Subcutaneous abdominal adipose tissue (tissue), 5 donors: Measurements from ENCODE around the gene DIAPH3.

Experiments used
- H3K27ac ChIP-seq: one replicate; pipeline ENCODE4 v1.7.0; 2013; ENCODE audit warnings: low read depth, mild to moderate bottlenecking, inconsistent platforms, low read length, moderate library complexity
- H3K27me3 ChIP-seq, 5 donors: one replicate each; pipeline ENCODE4 v1.7.0; 2013; ENCODE audit warnings: low read length in 5 of 5, inconsistent platforms in 1 of 5; ENCODE audit not compliant: control insufficient read depth in 5 of 5, insufficient read depth in 4 of 5
- H3K36me3 ChIP-seq, 5 donors: one replicate each; pipeline ENCODE4 v1.7.0; 2013; ENCODE audit warnings: low read length in 5 of 5; ENCODE audit not compliant: control insufficient read depth in 5 of 5, insufficient read depth in 5 of 5
- H3K4me1 ChIP-seq, 5 donors: one replicate each; pipeline ENCODE4 v1.7.0; 2013; ENCODE audit warnings: low read length in 5 of 5, mild to moderate bottlenecking in 3 of 5, moderate library complexity in 1 of 5; ENCODE audit not compliant: control insufficient read depth in 5 of 5, insufficient read depth in 5 of 5
- H3K4me3 ChIP-seq, 5 donors: one replicate each; pipeline ENCODE4 v1.7.0; 2013; ENCODE audit warnings: low read length in 5 of 5, low read depth in 1 of 5
- H3K9ac ChIP-seq, 5 donors: one replicate each; pipeline ENCODE4 v1.7.0; 2013; ENCODE audit warnings: low read length in 5 of 5, mild to moderate bottlenecking in 4 of 5, moderate library complexity in 3 of 5
- H3K9me3 ChIP-seq, 5 donors: one replicate each; pipeline ENCODE4 v1.7.0; 2013; ENCODE audit warnings: low read length in 5 of 5; ENCODE audit not compliant: control insufficient read depth in 5 of 5
- donor health status: healthy.
- donor health status: healthy.
- donor health status: healthy.
- donor health status: healthy.
- donor health status: healthy.

The DIAPH3 gene

DNA sequence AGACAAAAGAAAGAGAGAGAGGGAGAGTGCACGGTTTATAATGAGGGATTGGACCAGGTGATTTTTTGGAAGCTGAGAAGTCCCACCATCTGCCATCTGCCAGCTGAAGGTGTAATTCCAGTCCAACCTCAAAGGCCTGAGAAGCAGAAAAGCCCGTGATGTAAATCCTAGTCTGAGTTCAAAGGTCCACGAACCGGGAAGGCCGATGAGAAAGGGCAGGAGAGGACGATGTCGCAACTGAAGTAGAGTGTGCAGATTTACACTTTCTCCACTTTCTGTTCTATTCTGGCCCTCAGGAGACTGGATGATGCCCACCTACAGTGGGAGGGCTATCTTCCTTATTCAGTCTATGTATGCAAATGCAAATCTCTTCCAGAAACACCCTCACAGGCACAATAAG lies 500.0 kb downstream of the DIAPH3 start:
- no peak overlapping the region for H3K4me3 ChIP-seq
- peaks cover 0 to 20% (median 8%) of the 10 kb centered on the region in 5 donors for H3K4me1 ChIP-seq
- no peaks in the 10 kb centered on the region for H3K27me3 ChIP-seq
- no peaks in the 10 kb centered on the region for H3K36me3 ChIP-seq
- no peaks in the 10 kb centered on the region for H3K9me3 ChIP-seq
- no peak overlapping the region for H3K27ac ChIP-seq
- H3K9ac ChIP-seq: no peak overlapping the region

DNA sequence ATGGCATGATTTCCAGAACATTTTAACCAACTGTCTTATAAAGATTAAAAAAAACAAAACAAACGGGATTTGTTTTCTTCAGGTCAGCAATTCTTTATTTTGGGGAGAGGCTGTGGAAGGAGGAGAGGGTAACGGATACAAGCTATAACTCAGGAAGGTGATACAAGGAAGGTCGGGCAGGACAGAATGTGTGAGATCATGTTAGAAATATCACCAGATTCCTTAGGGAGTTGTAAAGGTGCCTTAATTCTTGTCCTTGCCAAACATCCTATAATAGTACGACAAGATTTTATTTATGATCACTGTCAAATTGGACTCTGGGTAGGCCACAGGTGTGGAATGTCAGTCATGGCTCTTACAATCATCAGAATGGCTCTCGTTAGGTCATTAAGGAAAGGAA lies 503.1 kb downstream of the DIAPH3 start:
- H3K27ac ChIP-seq: no peak overlapping the region
- no peaks in the 10 kb centered on the region for H3K27me3 ChIP-seq
- H3K4me3 ChIP-seq: no peak overlapping the region
- H3K36me3 ChIP-seq: no peaks in the 10 kb centered on the region
- no peaks in the 10 kb centered on the region for H3K9me3 ChIP-seq
- H3K4me1 ChIP-seq: peaks cover 0 to 13% (median under 1%) of the 10 kb centered on the region in 5 donors
- H3K9ac ChIP-seq: no peak overlapping the region

DNA sequence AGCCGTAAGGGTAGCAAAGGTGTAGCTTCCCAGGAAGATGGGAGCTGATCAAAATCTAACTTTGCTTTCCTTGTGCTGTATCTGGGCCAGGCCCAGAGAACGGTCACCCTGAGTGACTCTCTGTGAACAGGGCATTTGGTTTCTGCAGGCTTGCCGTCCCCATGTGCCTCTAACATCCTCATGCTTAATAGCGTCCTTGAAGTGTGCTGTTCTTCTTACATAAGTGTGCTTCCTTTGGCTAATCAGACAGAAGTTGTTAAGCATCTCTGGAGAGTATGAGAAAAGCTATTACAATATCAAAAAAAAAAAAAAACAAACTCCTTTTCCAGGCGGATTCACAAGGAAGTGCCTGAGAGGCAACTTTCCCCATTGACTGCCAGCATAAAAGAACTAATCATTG lies 503.7 kb downstream of the DIAPH3 start:
- Histone ChIP-seq H3K4me1 (peaks cover 0 to 11% (median 0%) of the 10 kb centered on the region in 5 donors), H3K27ac (no peak overlapping the region), H3K9me3 (no peaks in the 10 kb centered on the region), H3K4me3 (no peak overlapping the region), H3K36me3 (no peaks in the 10 kb centered on the region), H3K9ac (no peak overlapping the region), H3K27me3 (peaks cover 0 to 2% (median 0%) of the 10 kb centered on the region in 5 donors)

DNA sequence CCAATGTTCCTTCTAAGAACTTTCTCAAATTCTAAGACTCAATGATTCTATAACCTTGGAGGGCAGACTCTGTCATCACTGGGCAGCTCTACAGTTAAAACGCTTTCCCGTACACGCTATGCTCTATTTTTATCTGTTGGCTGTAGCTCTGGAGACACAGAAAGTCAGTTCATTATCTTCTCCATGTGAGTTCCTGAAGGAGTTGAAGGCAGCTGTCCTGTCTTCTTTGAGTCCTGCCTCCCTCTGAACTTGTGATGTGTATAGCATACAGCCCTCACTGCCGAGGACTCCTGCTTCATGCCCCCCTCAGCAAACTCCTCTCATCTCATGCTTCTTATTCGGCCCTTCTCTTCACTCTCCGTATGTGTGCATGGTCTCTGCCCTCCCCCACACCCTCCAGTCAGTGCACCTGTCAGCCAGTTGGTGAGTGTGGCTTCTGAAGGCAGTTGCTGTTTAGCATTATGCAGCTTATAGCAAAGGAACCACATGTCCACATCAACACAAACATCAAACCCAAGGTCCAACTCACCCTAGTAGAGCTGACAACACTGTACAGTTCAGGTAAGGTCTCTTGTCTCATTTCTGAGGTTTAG lies 504.9 kb downstream of the DIAPH3 start:
- Histone ChIP-seq H3K4me1 (peaks cover 0 to 5% (median 0%) of the 10 kb centered on the region in 5 donors), H3K27me3 (peaks cover 0 to 2% (median 0%) of the 10 kb centered on the region in 5 donors), H3K9ac (no peak overlapping the region), H3K27ac (no peak overlapping the region), H3K36me3 (no peaks in the 10 kb centered on the region), H3K4me3 (no peak overlapping the region), H3K9me3 (no peaks in the 10 kb centered on the region)

DNA sequence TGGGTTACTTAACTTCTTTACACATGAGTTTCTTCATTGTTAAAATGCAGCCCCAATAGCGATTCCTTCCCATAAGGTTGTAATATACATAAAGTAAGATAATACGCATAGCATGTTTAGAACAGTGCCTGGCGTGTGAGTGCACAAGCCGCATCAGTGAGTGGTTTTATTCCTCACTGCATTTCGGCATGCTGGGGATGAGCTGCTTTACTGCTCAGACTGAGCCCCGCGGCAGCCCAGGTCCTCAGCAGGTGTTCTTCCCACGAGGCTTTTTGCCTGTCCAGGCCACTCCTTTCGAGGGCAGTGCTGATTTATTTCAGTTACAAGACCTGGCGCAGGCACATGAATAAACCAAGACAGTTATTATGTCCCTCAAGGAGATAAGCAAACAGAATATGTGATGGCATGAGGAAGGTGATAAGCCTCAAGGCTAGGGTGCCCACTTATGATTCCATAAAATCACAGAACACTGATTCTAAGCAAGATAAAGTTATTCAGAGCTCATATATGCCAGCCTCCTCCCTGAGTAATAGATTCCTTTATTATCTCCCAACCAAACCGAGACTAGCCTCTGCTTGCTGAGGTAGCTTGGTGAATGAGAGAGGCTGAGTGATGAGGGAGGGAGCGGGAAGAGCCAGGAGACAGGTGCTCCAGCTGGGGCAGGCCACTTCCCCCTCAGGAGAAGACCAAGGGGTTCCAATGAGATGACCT lies 505.5 kb downstream of the DIAPH3 start:
- Histone ChIP-seq H3K36me3 (no peaks in the 10 kb centered on the region), H3K4me1 (peaks cover 0 to 5% (median 0%) of the 10 kb centered on the region in 5 donors), H3K9me3 (no peaks in the 10 kb centered on the region), H3K4me3 (no peak overlapping the region), H3K27me3 (peaks cover 0 to 2% (median 0%) of the 10 kb centered on the region in 5 donors), H3K9ac (no peak overlapping the region), H3K27ac (no peak overlapping the region)

DNA sequence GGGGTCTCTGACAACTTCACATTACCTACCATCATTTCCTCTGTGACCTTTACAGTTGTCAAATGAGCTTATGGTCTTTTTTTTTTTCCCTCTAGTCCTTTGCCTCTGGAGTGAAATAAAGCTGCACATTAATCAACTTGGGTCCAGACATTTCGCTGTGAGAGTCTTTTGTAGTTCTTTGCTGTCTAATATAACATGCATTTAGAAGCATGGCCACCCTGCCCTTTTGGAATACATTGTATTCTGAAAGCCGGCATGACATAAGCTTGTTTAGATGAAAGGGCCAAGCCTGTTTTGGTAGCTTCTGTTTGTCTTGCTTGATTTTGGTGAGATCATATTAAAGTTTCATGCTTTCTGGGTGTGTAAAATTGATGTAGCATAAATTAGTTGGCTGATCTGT lies 509.8 kb downstream of the DIAPH3 start:
- Histone ChIP-seq H3K9me3 (no peaks in the 10 kb centered on the region), H3K36me3 (no peaks in the 10 kb centered on the region), H3K27me3 (peaks cover 0 to 2% (median 0%) of the 10 kb centered on the region in 5 donors), H3K27ac (no peak overlapping the region), H3K4me1 (no peaks in the 10 kb centered on the region), H3K9ac (no peak overlapping the region), H3K4me3 (no peak overlapping the region)

DNA sequence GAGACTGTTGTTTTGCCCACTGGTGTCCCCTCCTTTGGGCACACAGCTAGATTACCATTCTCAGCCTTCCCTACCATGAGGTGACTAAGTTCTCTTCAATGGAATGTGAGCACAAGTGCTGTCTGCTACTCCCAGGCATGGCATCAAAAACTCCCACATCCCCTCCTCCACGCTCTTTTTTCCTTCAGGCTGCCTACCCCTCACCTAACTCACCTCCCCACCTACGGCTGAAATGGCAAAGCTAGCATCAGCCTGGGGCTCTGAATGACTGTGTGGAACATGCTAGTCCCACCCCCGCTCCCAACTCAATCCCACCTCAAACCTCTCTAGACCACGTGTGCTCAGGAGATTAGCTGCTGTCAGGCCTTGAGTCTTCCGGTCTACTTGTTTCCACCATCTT lies 512.2 kb downstream of the DIAPH3 start:
- Histone ChIP-seq H3K36me3 (no peaks in the 10 kb centered on the region), H3K9ac (no peak overlapping the region), H3K4me3 (no peak overlapping the region), H3K4me1 (no peaks in the 10 kb centered on the region), H3K27me3 (peaks cover 0 to 2% (median 0%) of the 10 kb centered on the region in 5 donors), H3K27ac (no peak overlapping the region), H3K9me3 (no peaks in the 10 kb centered on the region)

DNA sequence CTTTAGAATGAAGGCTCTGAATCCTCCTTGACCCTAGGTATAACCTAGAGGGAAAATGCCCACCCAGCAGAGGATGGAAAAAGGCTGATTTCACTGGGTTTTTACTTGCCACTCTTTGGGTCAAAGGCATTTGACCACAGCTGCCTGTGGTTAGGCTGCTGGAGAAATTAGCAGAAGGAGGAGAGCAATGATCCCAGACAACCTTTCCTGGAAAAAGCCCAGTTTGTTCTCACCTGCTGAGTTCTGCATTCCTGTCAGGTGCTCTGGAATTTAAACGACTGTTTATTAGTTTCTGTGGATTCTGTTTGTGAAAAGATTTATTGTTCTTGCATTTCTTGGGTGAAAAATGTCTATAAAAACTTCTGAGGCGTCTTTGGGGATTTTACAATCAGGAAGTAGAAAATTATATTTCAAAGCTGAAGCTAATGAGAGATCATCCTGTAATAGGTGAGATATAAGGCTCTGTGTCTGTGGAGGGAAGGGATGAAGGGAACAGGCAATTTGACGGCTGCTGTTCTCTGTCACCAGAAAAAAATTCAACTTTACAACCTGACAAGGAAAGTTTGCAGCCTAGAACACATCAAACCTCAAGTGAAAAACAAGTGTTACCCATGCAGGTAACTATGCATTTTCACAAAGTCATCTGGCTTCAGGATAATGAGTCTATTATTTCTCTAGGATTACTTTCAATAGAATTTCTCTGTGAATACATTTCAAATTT lies 519.7 kb downstream of the DIAPH3 start:
- H3K27ac ChIP-seq: no peak overlapping the region
- H3K9ac ChIP-seq: no peak overlapping the region
- H3K4me3 ChIP-seq: no peak overlapping the region
- peaks cover 0 to 6% (median 0%) of the 10 kb centered on the region in 5 donors for H3K4me1 ChIP-seq
- no peaks in the 10 kb centered on the region for H3K9me3 ChIP-seq
- H3K36me3 ChIP-seq: no peaks in the 10 kb centered on the region
- H3K27me3 ChIP-seq: no peaks in the 10 kb centered on the region

DNA sequence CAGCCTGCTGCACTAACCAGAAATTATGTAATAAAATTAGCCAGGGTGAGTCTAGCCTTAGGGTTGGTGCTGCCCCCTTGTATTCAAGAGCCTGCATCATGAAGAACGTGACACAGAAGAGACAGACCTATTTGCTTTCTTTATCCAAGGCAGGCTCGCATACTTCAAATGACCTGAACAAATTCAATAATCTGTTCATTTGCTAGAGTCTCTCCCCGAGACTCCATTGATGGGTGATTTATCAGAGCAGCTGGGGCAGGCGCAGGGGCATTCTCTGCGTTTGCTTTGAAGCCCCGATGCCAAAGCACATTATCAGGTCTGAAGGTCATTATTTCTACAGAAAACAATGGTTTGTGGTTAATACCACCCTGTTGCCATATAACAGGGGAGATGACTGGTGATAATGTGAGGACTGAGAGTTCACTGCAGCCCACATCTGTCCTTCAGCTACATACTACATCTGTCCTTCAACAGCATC lies 520.3 kb downstream of the DIAPH3 start:
- Histone ChIP-seq H3K4me3 (no peak overlapping the region), H3K36me3 (no peaks in the 10 kb centered on the region), H3K27ac (no peak overlapping the region), H3K9ac (no peak overlapping the region), H3K27me3 (no peaks in the 10 kb centered on the region), H3K9me3 (no peaks in the 10 kb centered on the region), H3K4me1 (peaks cover 0 to 7% (median 5%) of the 10 kb centered on the region in 5 donors)

DNA sequence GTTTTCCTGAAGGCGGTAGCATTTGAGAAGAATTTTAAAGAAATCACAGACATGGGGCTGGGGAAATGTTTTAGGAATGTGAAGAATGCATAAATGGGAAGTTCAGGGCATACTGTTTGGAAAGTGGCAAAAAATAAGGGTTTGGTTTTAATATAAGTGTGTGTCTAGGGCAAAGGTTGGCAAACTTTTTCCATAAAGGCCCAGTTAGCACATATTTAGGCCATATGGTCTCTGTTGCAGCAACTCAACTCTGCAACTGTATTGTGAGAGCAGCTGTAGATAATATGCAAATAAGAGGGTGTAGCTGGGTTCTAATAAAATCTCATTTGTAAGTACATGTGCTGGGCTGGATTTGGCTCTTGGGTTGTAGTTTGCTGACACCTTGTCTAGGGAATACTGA lies 521.9 kb downstream of the DIAPH3 start:
- no peak overlapping the region for H3K27ac ChIP-seq
- H3K9me3 ChIP-seq: no peaks in the 10 kb centered on the region
- H3K4me3 ChIP-seq: no peak overlapping the region
- H3K27me3 ChIP-seq: no peaks in the 10 kb centered on the region
- H3K36me3 ChIP-seq: no peaks in the 10 kb centered on the region
- H3K9ac ChIP-seq: no peak overlapping the region
- H3K4me1 ChIP-seq: peaks cover 0 to 10% (median 6%) of the 10 kb centered on the region in 5 donors
